Measurements from ENCODE around the gene AGFG2. TPM values are rescaled to one million over a fixed set of nuclear protein-coding genes. Genes with fewer than 3 reads are reported as not detected.

Gene AGFG2
- total and polyA plus RNA-seq, 2 of the 13 experiments (the other 11 are each of a cell fraction or from before 2014, with no cell fraction given): 125 to 132 TPM

DNA sequence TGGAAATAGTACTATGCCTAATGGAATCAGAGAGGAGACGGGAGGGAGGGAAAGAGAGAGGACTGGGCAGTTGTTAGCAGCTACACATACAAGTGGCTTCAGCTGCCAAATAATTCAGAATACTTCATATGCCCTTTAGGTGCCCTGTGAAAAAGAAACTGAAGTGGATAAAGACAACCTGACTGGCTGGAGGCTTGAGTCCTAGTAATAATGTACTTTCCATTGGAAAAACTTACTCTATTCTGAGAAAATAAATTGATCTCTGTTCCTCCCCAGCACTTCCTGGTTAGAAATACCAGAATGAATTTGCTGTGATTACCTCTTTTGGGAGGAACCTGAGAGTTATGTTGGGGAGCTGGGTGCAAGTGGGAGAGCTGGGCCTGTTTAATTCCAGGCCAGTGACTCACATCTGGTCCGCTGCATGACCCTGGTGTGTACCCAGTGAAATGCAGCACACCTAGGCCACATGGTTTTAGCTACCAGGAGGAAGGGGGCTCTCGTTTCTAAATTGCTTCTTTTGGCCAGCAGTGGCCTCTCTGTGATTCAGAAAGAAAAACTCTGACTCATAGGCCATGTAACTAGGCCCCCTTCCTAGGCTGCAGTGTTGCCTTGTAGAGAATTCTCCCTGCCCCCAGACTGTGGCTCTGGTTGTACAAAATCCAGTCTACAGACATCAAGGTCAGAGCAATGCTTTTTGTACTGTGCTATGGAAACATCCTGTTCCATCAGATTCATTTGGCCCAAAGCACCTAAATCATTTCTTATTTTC, 6.5 kb downstream of the AGFG2 start (continued):
- TF ChIP-seq SNAI1 (CRISPR knock-in tag; IDR thresholded peaks at IDR 0.05; ENCODE audit: borderline replicate concordance) (no peak), ZNF225 (CRISPR knock-in tag; IDR thresholded peaks at IDR 0.05) (no peak), EHMT2 (IDR thresholded peaks at IDR 0.05; ENCODE audit: borderline replicate concordance, low read depth, low read length) (no peak; the same call in 1 of the 2 replicates), HNRNPK (IDR thresholded peaks at IDR 0.05; ENCODE audit: low read depth, low read length, poor library complexity, severe bottlenecking) (no peak), THAP11 (CRISPR knock-in tag; IDR thresholded peaks at IDR 0.05) (peak; percentile 39; the same call in 1 of the 2 replicates), ISL2 (CRISPR knock-in tag; IDR thresholded peaks at IDR 0.05) (no peak; the same call in 1 of the 2 replicates)
- TF ChIP-seq, protein P1, sequence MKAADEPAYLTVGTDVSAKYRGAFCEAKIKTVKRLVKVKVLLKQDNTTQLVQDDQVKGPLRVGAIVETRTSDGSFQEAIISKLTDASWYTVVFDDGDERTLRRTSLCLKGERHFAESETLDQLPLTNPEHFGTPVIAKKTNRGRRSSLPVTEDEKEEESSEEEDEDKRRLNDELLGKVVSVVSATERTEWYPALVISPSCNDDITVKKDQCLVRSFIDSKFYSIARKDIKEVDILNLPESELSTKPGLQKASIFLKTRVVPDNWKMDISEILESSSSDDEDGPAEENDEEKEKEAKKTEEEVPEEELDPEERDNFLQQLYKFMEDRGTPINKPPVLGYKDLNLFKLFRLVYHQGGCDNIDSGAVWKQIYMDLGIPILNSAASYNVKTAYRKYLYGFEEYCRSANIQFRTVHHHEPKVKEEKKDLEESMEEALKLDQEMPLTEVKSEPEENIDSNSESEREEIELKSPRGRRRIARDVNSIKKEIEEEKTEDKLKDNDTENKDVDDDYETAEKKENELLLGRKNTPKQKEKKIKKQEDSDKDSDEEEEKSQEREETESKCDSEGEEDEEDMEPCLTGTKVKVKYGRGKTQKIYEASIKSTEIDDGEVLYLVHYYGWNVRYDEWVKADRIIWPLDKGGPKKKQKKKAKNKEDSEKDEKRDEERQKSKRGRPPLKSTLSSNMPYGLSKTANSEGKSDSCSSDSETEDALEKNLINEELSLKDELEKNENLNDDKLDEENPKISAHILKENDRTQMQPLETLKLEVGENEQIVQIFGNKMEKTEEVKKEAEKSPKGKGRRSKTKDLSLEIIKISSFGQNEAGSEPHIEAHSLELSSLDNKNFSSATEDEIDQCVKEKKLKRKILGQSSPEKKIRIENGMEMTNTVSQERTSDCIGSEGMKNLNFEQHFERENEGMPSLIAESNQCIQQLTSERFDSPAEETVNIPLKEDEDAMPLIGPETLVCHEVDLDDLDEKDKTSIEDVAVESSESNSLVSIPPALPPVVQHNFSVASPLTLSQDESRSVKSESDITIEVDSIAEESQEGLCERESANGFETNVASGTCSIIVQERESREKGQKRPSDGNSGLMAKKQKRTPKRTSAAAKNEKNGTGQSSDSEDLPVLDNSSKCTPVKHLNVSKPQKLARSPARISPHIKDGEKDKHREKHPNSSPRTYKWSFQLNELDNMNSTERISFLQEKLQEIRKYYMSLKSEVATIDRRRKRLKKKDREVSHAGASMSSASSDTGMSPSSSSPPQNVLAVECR (CRISPR knock-in tag; IDR thresholded peaks at IDR 0.05; ENCODE audit: borderline replicate concordance): peak; percentile 13; the same call in 1 of the 2 replicates
- TF ChIP-seq, protein P2, sequence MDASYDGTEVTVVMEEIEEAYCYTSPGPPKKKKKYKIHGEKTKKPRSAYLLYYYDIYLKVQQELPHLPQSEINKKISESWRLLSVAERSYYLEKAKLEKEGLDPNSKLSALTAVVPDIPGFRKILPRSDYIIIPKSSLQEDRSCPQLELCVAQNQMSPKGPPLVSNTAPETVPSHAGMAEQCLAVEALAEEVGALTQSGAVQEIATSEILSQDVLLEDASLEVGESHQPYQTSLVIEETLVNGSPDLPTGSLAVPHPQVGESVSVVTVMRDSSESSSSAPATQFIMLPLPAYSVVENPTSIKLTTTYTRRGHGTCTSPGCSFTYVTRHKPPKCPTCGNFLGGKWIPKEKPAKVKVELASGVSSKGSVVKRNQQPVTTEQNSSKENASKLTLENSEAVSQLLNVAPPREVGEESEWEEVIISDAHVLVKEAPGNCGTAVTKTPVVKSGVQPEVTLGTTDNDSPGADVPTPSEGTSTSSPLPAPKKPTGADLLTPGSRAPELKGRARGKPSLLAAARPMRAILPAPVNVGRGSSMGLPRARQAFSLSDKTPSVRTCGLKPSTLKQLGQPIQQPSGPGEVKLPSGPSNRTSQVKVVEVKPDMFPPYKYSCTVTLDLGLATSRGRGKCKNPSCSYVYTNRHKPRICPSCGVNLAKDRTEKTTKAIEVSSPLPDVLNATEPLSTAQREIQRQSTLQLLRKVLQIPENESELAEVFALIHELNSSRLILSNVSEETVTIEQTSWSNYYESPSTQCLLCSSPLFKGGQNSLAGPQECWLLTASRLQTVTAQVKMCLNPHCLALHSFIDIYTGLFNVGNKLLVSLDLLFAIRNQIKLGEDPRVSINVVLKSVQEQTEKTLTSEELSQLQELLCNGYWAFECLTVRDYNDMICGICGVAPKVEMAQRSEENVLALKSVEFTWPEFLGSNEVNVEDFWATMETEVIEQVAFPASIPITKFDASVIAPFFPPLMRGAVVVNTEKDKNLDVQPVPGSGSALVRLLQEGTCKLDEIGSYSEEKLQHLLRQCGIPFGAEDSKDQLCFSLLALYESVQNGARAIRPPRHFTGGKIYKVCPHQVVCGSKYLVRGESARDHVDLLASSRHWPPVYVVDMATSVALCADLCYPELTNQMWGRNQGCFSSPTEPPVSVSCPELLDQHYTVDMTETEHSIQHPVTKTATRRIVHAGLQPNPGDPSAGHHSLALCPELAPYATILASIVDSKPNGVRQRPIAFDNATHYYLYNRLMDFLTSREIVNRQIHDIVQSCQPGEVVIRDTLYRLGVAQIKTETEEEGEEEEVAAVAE (CRISPR knock-in tag; IDR thresholded peaks at IDR 0.05; ENCODE audit: borderline replicate concordance): 0 out of 2 replicates have a peak, but pooled peaks have one; percentile 10
- TF ChIP-seq, protein P3, sequence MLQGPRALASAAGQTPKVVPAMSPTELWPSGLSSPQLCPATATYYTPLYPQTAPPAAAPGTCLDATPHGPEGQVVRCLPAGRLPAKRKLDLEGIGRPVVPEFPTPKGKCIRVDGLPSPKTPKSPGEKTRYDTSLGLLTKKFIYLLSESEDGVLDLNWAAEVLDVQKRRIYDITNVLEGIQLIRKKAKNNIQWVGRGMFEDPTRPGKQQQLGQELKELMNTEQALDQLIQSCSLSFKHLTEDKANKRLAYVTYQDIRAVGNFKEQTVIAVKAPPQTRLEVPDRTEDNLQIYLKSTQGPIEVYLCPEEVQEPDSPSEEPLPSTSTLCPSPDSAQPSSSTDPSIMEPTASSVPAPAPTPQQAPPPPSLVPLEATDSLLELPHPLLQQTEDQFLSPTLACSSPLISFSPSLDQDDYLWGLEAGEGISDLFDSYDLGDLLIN (CRISPR knock-in tag; IDR thresholded peaks at IDR 0.05; ENCODE audit: borderline replicate concordance): no peak
